Lower leg skin (tissue), 3 donors: ENCODE measurements around the gene SELENBP1.

Experiments used
- CTCF ChIP-seq, 3 donors: fragments of 450-650 bp; IDR thresholded peaks; one replicate each; pipeline ENCODE4 v1.5.1; 2016; ENCODE audit warnings: antibody characterized with exemption in 3 of 3, mild to moderate bottlenecking in 3 of 3, moderate library complexity in 2 of 3
- POLR2A ChIP-seq, 2 donors: fragments of 450-650 bp; IDR thresholded peaks; one replicate each; pipeline ENCODE4 v1.6.1; 2016 to 2017; ENCODE audit warnings: antibody characterized with exemption in 2 of 2, mild to moderate bottlenecking in 1 of 2, moderate library complexity in 1 of 2

DNA sequence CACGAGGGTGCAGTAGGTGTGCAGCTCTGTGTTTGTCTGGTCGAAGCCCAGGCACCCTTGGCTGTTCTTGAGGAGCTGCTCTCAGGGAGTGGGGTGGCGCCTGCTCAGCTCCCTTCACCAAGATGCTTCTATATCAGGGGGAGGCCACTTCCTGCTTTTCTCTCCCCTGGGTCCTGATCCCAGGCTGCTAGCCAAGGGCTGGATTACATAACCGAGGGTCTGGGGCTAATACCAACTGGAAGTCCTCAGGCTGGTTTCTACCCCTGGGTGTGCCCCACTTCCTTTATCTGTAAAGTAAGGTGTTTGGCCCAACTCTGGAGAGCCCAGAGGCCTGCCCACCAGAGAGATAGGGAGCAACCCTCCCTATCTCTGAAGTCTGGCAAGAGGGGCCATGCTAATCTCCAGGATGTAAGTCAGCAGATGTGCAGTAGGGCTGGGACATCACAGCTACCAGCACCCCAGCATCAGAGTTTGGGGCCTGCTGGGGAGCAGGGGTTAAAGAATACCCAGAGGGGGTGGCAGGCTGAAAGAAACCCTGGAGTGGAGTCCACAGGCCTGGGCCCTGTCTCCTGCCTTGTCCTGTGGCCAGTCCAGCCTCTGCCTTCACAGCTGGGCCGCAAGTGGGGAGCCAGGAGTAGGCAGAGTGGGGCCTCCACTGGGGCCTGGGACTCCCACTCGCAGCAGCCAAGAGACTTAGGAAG is 2.1 kb downstream of the SELENBP1 start:
- no peak for TF ChIP-seq CTCF (IDR thresholded peaks at IDR 0.05)
- TF ChIP-seq POLR2A (IDR thresholded peaks at IDR 0.05), result no peak
